Ramos (cell line): ENCODE results near the gene NUMB.

ENCODE experiments used
- in situ Hi-C: fragments of 300-500 bp; cut with MboI; formaldehyde crosslinking; loops from one replicate; pipeline ENCODE4 v1.14.3; 2022; ENCODE audit warnings: low sequenced_read_pairs; ENCODE audit not compliant: unreplicated experiment

NUMB gene

GRCh38 chr14:73467377-73467776, 9.0 kb upstream of the NUMB start:
- in situ Hi-C loops = no loop called here

GRCh38 chr14:73466861-73467260, 8.5 kb upstream of the NUMB start:
- in situ Hi-C loops = no loop called here

- in situ Hi-C loops = no loop called here
Measured at GRCh38 chr14:73465823-73466532, 7.6 kb upstream of the NUMB start.

GRCh38 chr14:73463411-73463810, 5.1 kb upstream of the NUMB start:
- in situ Hi-C loops = no loop called here

GRCh38 chr14:73462815-73463214, 4.5 kb upstream of the NUMB start:
- in situ Hi-C loops = no loop called here

- in situ Hi-C loops = no loop called here
Measured at GRCh38 chr14:73462048-73462715, 3.8 kb upstream of the NUMB start.

GRCh38 chr14:73461478-73462047, 3.2 kb upstream of the NUMB start:
- in situ Hi-C loops = no loop called here

GRCh38 chr14:73460691-73461127, 2.4 kb upstream of the NUMB start:
- in situ Hi-C loops = no loop called here

- in situ Hi-C loops = no loop called here
Measured at GRCh38 chr14:73459959-73460358, 1.6 kb upstream of the NUMB start.

GRCh38 chr14:73457924-73458182, 493 bp downstream of the NUMB start:
- in situ Hi-C loops = no loop called here

- in situ Hi-C loops = no loop called here
Measured at GRCh38 chr14:73457041-73457923, 1.1 kb downstream of the NUMB start.

- in situ Hi-C loops = no loop called here
Measured at GRCh38 chr14:73455294-73455693, 3.1 kb downstream of the NUMB start.

- in situ Hi-C loops = no loop called here
Measured at GRCh38 chr14:73452341-73453186, 5.8 kb downstream of the NUMB start.

- in situ Hi-C loops = no loop called here
Measured at GRCh38 chr14:73443758-73444157, 14.6 kb downstream of the NUMB start.

GRCh38 chr14:73441286-73441685, 17.1 kb downstream of the NUMB start:
- in situ Hi-C loops = no loop called here

- in situ Hi-C loops = no loop called here
Measured at GRCh38 chr14:73438993-73439392, 19.4 kb downstream of the NUMB start.

- in situ Hi-C loops = no loop called here
Measured at GRCh38 chr14:73437206-73437605, 21.1 kb downstream of the NUMB start.

GRCh38 chr14:73432124-73432523, 26.2 kb downstream of the NUMB start:
- in situ Hi-C loops = no loop called here

GRCh38 chr14:73428353-73428824, 30.0 kb downstream of the NUMB start:
- in situ Hi-C loops = no loop called here
